SK-N-SH (cell line): Measurements from ENCODE around the gene ABHD3. TPM values are rescaled to one million over a fixed set of nuclear protein-coding genes. Genes with fewer than 3 reads are reported as not detected.

Experiments used
- CTCF ChIA-PET: fragments of 300-600, 350-600 bp; formaldehyde crosslinking; extraction: SDS; loops from one replicate; lab custom pipeline; 2021; lab: Yijun Ruan, JAX
- POLR2A ChIA-PET: fragments of 350-600 bp; sonication (Branson Sonifier 250); formaldehyde crosslinking; extraction: SDS; loops from one replicate; lab custom pipeline; 2020; ENCODE audit warnings: antibody characterized with exemption, inconsistent platforms; lab: Yijun Ruan, JAX
- DNase-seq: peaks from one replicate; pipeline ENCODE4 v3.0.0; 2012
- H2AFZ ChIP-seq: fragments of 200-600 bp; sonication (generic); 2 replicates; pipeline ENCODE4 v1.8.1; 2016; ENCODE audit warnings: antibody characterized with exemption, mild to moderate bottlenecking, low read depth
- H3F3A ChIP-seq: fragments of 200-600 bp; sonication (generic); replicated peaks from 2 replicates; pipeline ENCODE3; 2016; ENCODE audit warnings: antibody characterized with exemption, mild to moderate bottlenecking; ENCODE audit not compliant: insufficient read depth
- H3K27ac ChIP-seq, 2 experiments: fragments of 200-500 bp in 1 of 2; fragments of 200-600 bp in 1 of 2; sonication (Bioruptor generic) in 1 of 2; sonication (generic), shearing (Covaris generic) in 1 of 2; 2 replicates each; pipeline versions ENCODE4 v1.5.1 to v1.6.1; 2014 to 2016; ENCODE audit warnings: low read depth in 2 of 2, inconsistent platforms in 1 of 2, low read length in 1 of 2, mild to moderate bottlenecking in 1 of 2, mixed read lengths in 1 of 2
- H3K27me3 ChIP-seq: fragments of 200-600 bp; sonication (generic), shearing (Covaris generic); 2 replicates; pipeline ENCODE4 v1.6.1; 2016; ENCODE audit warnings: mixed run types; ENCODE audit not compliant: insufficient read depth
- H3K36me3 ChIP-seq, 2 experiments: fragments of 200-500 bp in 1 of 2; fragments of 200-600 bp in 1 of 2; sonication (Bioruptor generic) in 1 of 2; sonication (generic) in 1 of 2; replicated peaks in 1 of 2; 2 replicates each; pipeline versions ENCODE3 to v1.5.1; 2014 to 2016; ENCODE audit warnings: low read length in 1 of 2, mild to moderate bottlenecking in 1 of 2; ENCODE audit not compliant: insufficient read depth in 2 of 2, control insufficient read depth in 1 of 2
- H3K4me1 ChIP-seq, 2 experiments: fragments of 200-500 bp in 1 of 2; fragments of 200-600 bp in 1 of 2; sonication (Bioruptor generic) in 1 of 2; sonication (generic), shearing (Covaris generic) in 1 of 2; 2 replicates each; pipeline versions ENCODE4 v1.5.1 to v1.6.1; 2014 to 2016; ENCODE audit warnings: low read depth in 1 of 2, low read length in 1 of 2, mixed run types in 1 of 2; ENCODE audit not compliant: insufficient read depth in 2 of 2, control insufficient read depth in 1 of 2
- H3K4me2 ChIP-seq: fragments of 200-600 bp; sonication (generic), shearing (Covaris generic); 2 replicates; pipeline ENCODE4 v1.6.1; 2017; ENCODE audit warnings: mixed run types
- H3K4me3 ChIP-seq, 2 experiments: fragments of 200-500 bp in 1 of 2; fragments of 200-600 bp in 1 of 2; sonication (Bioruptor generic) in 1 of 2; sonication (generic), shearing (Covaris generic) in 1 of 2; 2 replicates each; pipeline versions ENCODE4 v1.5.1 to v1.8.1; 2014 to 2016; ENCODE audit warnings: low read depth in 2 of 2, inconsistent platforms in 1 of 2, low read length in 1 of 2, mild to moderate bottlenecking in 1 of 2, mixed read lengths in 1 of 2, moderate library complexity in 1 of 2
- H3K79me2 ChIP-seq: fragments of 200-600 bp; sonication (generic); 2 replicates; pipeline ENCODE4 v1.8.1; 2017; ENCODE audit warnings: mild to moderate bottlenecking; ENCODE audit not compliant: insufficient read depth
- H3K9ac ChIP-seq: fragments of 200-600 bp; sonication (generic); 2 replicates; pipeline ENCODE4 v1.6.1; 2017; ENCODE audit warnings: mixed run types
- H3K9me2 ChIP-seq: fragments of 200-600 bp; sonication (generic); 2 replicates; pipeline ENCODE4 v1.6.1; 2017; ENCODE audit warnings: mixed run types
- H3K9me3 ChIP-seq: fragments of 200-600 bp; sonication (generic); 2 replicates; pipeline ENCODE4 v1.6.1; 2017; ENCODE audit warnings: mixed run types, mild to moderate bottlenecking, moderate library complexity
- H4K20me1 ChIP-seq: fragments of 200-600 bp; sonication (generic); 2 replicates; pipeline ENCODE4 v1.6.1; 2017; ENCODE audit warnings: mild to moderate bottlenecking, mixed run types; ENCODE audit not compliant: insufficient read depth
- CHD2 ChIP-seq: fragments of 150-350 bp; IDR thresholded peaks from 2 replicates; pipeline ENCODE4 v1.6.1; 2018; ENCODE audit warnings: low read length; ENCODE audit not compliant: partially characterized antibody
- ELF1 ChIP-seq: IDR thresholded peaks from 2 replicates; pipeline ENCODE4 v1.4.0; 2012
- EZH2phosphoT487 ChIP-seq: fragments of 200-600 bp; sonication (generic); IDR thresholded peaks from 2 replicates; pipeline ENCODE4 v1.6.1; 2017; ENCODE audit warnings: low read depth, mixed run types, mild to moderate bottlenecking, antibody characterized with exemption, moderate library complexity, borderline replicate concordance
- FOXJ3 ChIP-seq: sonication (generic); formaldehyde crosslinking; IDR thresholded peaks from 2 replicates; pipeline ENCODE4 v1.5.1; 2020; ENCODE audit warnings: mild to moderate bottlenecking, missing genetic modification reagents
- GABPA ChIP-seq: IDR thresholded peaks from 2 replicates; pipeline ENCODE4 v1.4.0; 2012; ENCODE audit warnings: low read depth, mild to moderate bottlenecking
- JUND ChIP-seq: IDR thresholded peaks from 2 replicates; pipeline ENCODE4 v1.4.0; 2012
- MAX ChIP-seq: IDR thresholded peaks from 2 replicates; pipeline ENCODE4 v1.4.0; 2012; ENCODE audit warnings: low read depth
- MXI1 ChIP-seq: IDR thresholded peaks from 2 replicates; pipeline ENCODE4 v1.6.1; 2012; ENCODE audit warnings: mild to moderate bottlenecking, low read depth, low read length, improper control_type of control experiment
- POLR2AphosphoS5 ChIP-seq: IDR thresholded peaks from 2 replicates; pipeline ENCODE4 v1.6.1; 2012; ENCODE audit warnings: low read depth, low read length
- RAD21 ChIP-seq: IDR thresholded peaks from 2 replicates; pipeline ENCODE4 v1.6.1; 2012; ENCODE audit warnings: mild to moderate bottlenecking, low read length
- RFX5 ChIP-seq: IDR thresholded peaks from 2 replicates; pipeline ENCODE4 v1.6.1; 2012; ENCODE audit warnings: mild to moderate bottlenecking, improper control_type of control experiment, low read length
- SIN3A ChIP-seq: IDR thresholded peaks from 2 replicates; pipeline ENCODE4 v1.6.1; 2012; ENCODE audit warnings: low read depth, mild to moderate bottlenecking, low read length, moderate library complexity, borderline replicate concordance
- TAF1 ChIP-seq: IDR thresholded peaks from 2 replicates; pipeline ENCODE4 v1.6.1; 2012; ENCODE audit warnings: low read depth, mild to moderate bottlenecking, low read length, moderate library complexity, borderline replicate concordance
- YY1 ChIP-seq: IDR thresholded peaks from 2 replicates; pipeline ENCODE4 v1.4.0; 2012; ENCODE audit warnings: low read depth, mild to moderate bottlenecking
- WGBS: methylation state at CpG from one replicate; pipeline ENCODE4 v1.1.6; 2017; ENCODE audit warnings: low lambda C conversion rate; 5-methylcytosine and 5-hydroxymethylcytosine counted together
- polyA plus RNA-seq, 3 experiments: library from polyadenylated mRNA; depleted of rRNA; stranded (reverse); fragments of >200 nt; gene quantifications; 2 replicates each; pipeline ENCODE4 v1.2.3, GENCODE V29; 2012
- TF ChIP-seq, protein P1 (sequence below): fragments of 200-600 bp; sonication (generic); IDR thresholded peaks from 2 replicates; pipeline ENCODE4 v1.6.1; 2017; ENCODE audit warnings: antibody characterized with exemption, mild to moderate bottlenecking, moderate library complexity
- TF ChIP-seq, protein P2 (sequence below): IDR thresholded peaks from 2 replicates; pipeline ENCODE4 v1.6.1; 2012; ENCODE audit warnings: mild to moderate bottlenecking, low read depth, low read length, moderate library complexity
- TF ChIP-seq, protein P3 (sequence below): IDR thresholded peaks from 2 replicates; pipeline ENCODE4; 2012

ABHD3 gene
- 4.3 and 5.4 TPM in 2 replicates for polyA plus RNA-seq (2012; rRNA removed)
- polyA plus RNA-seq (2012; cell fraction: cytosol; rRNA removed): 3.7 and 4.1 TPM in 2 replicates
- 10.9 and 17.4 TPM in 2 replicates for polyA plus RNA-seq (2012; cell fraction: nucleus; rRNA removed)

DNA sequence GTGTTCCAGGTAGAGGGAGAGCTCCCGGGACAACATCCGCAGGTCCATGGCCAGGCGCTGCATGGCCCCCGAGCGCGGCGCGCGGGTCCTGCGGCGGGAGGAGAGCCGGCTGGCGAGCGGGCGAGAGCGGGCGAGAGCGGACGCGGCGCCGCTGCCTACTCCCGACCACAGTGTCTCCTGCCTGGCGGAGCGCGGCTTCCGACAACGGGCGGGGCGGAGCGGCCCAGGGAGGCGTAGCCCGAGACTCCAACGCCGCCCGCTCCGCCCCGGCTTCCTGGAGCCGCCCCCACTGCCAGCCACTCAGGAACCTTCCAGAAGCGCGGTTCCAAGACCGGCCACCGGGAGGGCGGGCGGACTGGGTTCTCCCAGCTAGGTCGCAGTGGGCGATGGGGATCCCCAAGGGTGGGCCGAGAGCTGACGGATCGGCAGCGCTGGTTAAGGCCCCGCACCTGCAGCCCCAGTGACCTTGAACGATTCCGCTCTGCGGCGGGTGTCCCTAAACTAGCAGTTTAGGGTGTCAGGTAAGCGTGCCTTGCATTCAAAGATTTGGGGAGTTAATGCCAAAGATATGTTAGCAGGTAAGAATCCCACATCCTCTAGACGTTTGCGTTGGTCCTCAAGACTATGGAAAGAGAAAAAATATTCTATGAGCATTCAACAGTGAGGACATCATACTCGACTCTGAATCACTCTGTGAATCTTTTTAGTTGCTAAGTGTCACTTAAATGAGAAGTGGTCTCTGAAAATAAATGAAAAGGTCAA lies at the start of gene ABHD3:
ABHD3 (minus strand) TSS at position 172 of the 762 bp plus-strand sequence; CDS start at position 63, 109 bp downstream.
- H3K27ac ChIP-seq: peak within 1 kb of the TSS; percentile 56 to 64
- peak within 1 kb of the TSS; percentile 71 to 87 for H3K4me3 ChIP-seq
- TF ChIP-seq POLR2AphosphoS5 (peak; percentile 74), FOXJ3 (CRISPR knock-in tag) (no peak), EZH2phosphoT487 (no peak), YY1 (no peak), MAX (peak; percentile 65), CHD2 (no peak), TAF1 (peak; percentile 85), JUND (no peak), MXI1 (peak; percentile 79), RAD21 (peak; percentile 7; the same call in 1 of the 2 replicates), ELF1 (peak; percentile 16; the same call in 1 of the 2 replicates), GABPA (no peak), SIN3A (peak; percentile 36; the same call in 1 of the 2 replicates), RFX5 (no peak)
- TF ChIP-seq, protein P1, sequence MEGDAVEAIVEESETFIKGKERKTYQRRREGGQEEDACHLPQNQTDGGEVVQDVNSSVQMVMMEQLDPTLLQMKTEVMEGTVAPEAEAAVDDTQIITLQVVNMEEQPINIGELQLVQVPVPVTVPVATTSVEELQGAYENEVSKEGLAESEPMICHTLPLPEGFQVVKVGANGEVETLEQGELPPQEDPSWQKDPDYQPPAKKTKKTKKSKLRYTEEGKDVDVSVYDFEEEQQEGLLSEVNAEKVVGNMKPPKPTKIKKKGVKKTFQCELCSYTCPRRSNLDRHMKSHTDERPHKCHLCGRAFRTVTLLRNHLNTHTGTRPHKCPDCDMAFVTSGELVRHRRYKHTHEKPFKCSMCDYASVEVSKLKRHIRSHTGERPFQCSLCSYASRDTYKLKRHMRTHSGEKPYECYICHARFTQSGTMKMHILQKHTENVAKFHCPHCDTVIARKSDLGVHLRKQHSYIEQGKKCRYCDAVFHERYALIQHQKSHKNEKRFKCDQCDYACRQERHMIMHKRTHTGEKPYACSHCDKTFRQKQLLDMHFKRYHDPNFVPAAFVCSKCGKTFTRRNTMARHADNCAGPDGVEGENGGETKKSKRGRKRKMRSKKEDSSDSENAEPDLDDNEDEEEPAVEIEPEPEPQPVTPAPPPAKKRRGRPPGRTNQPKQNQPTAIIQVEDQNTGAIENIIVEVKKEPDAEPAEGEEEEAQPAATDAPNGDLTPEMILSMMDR: peak; percentile 33; the same call in 1 of the 2 replicates
- TF ChIP-seq, protein P2, sequence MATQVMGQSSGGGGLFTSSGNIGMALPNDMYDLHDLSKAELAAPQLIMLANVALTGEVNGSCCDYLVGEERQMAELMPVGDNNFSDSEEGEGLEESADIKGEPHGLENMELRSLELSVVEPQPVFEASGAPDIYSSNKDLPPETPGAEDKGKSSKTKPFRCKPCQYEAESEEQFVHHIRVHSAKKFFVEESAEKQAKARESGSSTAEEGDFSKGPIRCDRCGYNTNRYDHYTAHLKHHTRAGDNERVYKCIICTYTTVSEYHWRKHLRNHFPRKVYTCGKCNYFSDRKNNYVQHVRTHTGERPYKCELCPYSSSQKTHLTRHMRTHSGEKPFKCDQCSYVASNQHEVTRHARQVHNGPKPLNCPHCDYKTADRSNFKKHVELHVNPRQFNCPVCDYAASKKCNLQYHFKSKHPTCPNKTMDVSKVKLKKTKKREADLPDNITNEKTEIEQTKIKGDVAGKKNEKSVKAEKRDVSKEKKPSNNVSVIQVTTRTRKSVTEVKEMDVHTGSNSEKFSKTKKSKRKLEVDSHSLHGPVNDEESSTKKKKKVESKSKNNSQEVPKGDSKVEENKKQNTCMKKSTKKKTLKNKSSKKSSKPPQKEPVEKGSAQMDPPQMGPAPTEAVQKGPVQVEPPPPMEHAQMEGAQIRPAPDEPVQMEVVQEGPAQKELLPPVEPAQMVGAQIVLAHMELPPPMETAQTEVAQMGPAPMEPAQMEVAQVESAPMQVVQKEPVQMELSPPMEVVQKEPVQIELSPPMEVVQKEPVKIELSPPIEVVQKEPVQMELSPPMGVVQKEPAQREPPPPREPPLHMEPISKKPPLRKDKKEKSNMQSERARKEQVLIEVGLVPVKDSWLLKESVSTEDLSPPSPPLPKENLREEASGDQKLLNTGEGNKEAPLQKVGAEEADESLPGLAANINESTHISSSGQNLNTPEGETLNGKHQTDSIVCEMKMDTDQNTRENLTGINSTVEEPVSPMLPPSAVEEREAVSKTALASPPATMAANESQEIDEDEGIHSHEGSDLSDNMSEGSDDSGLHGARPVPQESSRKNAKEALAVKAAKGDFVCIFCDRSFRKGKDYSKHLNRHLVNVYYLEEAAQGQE: peak; percentile 28; the same call in 1 of the 2 replicates
- TF ChIP-seq, protein P3, sequence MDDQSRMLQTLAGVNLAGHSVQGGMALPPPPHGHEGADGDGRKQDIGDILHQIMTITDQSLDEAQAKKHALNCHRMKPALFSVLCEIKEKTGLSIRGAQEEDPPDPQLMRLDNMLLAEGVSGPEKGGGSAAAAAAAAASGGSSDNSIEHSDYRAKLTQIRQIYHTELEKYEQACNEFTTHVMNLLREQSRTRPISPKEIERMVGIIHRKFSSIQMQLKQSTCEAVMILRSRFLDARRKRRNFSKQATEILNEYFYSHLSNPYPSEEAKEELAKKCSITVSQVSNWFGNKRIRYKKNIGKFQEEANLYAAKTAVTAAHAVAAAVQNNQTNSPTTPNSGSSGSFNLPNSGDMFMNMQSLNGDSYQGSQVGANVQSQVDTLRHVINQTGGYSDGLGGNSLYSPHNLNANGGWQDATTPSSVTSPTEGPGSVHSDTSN: no peak
- no peaks in the 10 kb centered on the region for H3K36me3 ChIP-seq
- peaks cover 0 to 4% of the 10 kb centered on the region in 2 experiments; a peak in 2 of 4 replicates for H3K4me1 ChIP-seq
- no peaks in the 10 kb centered on the region for H3K27me3 ChIP-seq
- POLR2A ChIA-PET: interaction anchor here (0.6 to 1.5 kb wide), 4 partner anchors 9 to 104 kb away, joined by 3 to 17 read pairs (median 4); partner anchors contain the start of genes ESCO1 and MIB1
- H3K9ac ChIP-seq: peak within 1 kb of the TSS; percentile 64
- CTCF ChIA-PET: interaction anchor here (0.8 to 1.6 kb wide), 5 partner anchors 18 to 105 kb away, joined by 3 to 6 read pairs (median 3); partner anchors contain the start of gene ESCO1
- H3K9me2 ChIP-seq: no peaks in the 10 kb centered on the region
- H3F3A ChIP-seq: peaks cover 13% of the 10 kb centered on the region
- H4K20me1 ChIP-seq: no peaks in the 10 kb centered on the region
- peak; percentile 95 for DNase-seq
- H3K4me2 ChIP-seq: peak within 1 kb of the TSS; percentile 75
- no peaks in the 10 kb centered on the region for H3K79me2 ChIP-seq
- peak within 1 kb of the TSS; percentile 100 for H2AFZ ChIP-seq
- no peaks in the 10 kb centered on the region for H3K9me3 ChIP-seq
- WGBS: 17% methylated on average over 8 of the region's 60 CpGs
